Gastrocnemius medialis (tissue), 4 donors: ENCODE data around the gene SYTL2.

Source experiments
- CTCF ChIP-seq, 5 experiments: fragments of 450-650 bp in 3 of 5; fragments of 200-600 bp in 2 of 5; sonication (generic) in 2 of 5; IDR thresholded peaks in 4 of 5; conservative IDR thresholded peaks in 1 of 5; 1 replicate in 4 of 5; 2 replicates in 1 of 5; pipeline ENCODE4 v1.5.1; 2016 to 2019; ENCODE audit warnings: antibody characterized with exemption in 5 of 5, mild to moderate bottlenecking in 3 of 5, moderate library complexity in 3 of 5
- POLR2A ChIP-seq, 2 donors: fragments of 450-650 bp; IDR thresholded peaks; one replicate each; pipeline ENCODE4 v1.6.1; 2017; ENCODE audit warnings: antibody characterized with exemption in 2 of 2, mild to moderate bottlenecking in 2 of 2, moderate library complexity in 2 of 2

GRCh38 chr11:85784480-85785265 is 26.3 kb downstream of the SYTL2 start:
- TF ChIP-seq CTCF (IDR thresholded peaks at IDR 0.05 in 4 of 5, conservative IDR thresholded peaks at IDR 0.05 in 1 of 5), result no peak
- no peak for TF ChIP-seq POLR2A (IDR thresholded peaks at IDR 0.05)
